EL (cell line): Measurements from ENCODE around the gene FANCM.
"Not testable (repeated sequence)": the region's sequence is repeated elsewhere in the genome, so short reads cannot be mapped to it uniquely, and the experiment has no call there.

ENCODE experiments used
- DNase-seq: peaks from one replicate; pipeline ENCODE4 v3.0.0-alpha.2; 2016

Gene FANCM

GRCh38 chr14:45140661-45141187 is 5.0 kb downstream of the FANCM start:
- no peak for DNase-seq

- DNase-seq: not testable (repeated sequence)
Observed at GRCh38 chr14:45142083-45142482, 6.4 kb downstream of the FANCM start.

GRCh38 chr14:45144658-45145057 is 8.9 kb downstream of the FANCM start:
- DNase-seq: no peak

GRCh38 chr14:45145214-45145613 is 9.5 kb downstream of the FANCM start:
- no peak for DNase-seq

- DNase-seq: no peak
Observed at GRCh38 chr14:45149602-45150001, 13.9 kb downstream of the FANCM start.

- no peak for DNase-seq
Observed at GRCh38 chr14:45150386-45150890, 14.7 kb downstream of the FANCM start.

GRCh38 chr14:45156067-45156466 is 20.3 kb downstream of the FANCM start:
- DNase-seq: no peak

- no peak for DNase-seq
Observed at GRCh38 chr14:45169906-45170305, 34.2 kb downstream of the FANCM start.

- peak; percentile 93 for DNase-seq
Observed at GRCh38 chr14:45177076-45177475, 41.3 kb downstream of the FANCM start.

GRCh38 chr14:45181329-45181728 is 45.6 kb downstream of the FANCM start:
- DNase-seq: peak; percentile 23

GRCh38 chr14:45181806-45182205 is 46.1 kb downstream of the FANCM start:
- DNase-seq: no peak

GRCh38 chr14:45185100-45185814 is 49.5 kb downstream of the FANCM start:
- DNase-seq: peak; percentile 29

- DNase-seq: no peak
Observed at GRCh38 chr14:45194964-45195363, 59.2 kb downstream of the FANCM start.

- DNase-seq: peak; percentile 68
Observed at GRCh38 chr14:45198551-45198950, 62.8 kb downstream of the FANCM start.

GRCh38 chr14:45199230-45199629 is 63.5 kb downstream of the FANCM start:
- DNase-seq: peak; percentile 72

GRCh38 chr14:45201905-45202304 is 66.2 kb downstream of the FANCM start:
- DNase-seq: peak; percentile 38

GRCh38 chr14:45204241-45204640 is 68.5 kb downstream of the FANCM start:
- DNase-seq: no peak

- no peak for DNase-seq
Observed at GRCh38 chr14:45210159-45210558, 74.4 kb downstream of the FANCM start.

- DNase-seq: no peak
Observed at GRCh38 chr14:45211295-45211694, 75.6 kb downstream of the FANCM start.

GRCh38 chr14:45212231-45212630 is 76.5 kb downstream of the FANCM start:
- DNase-seq: no peak

GRCh38 chr14:45213716-45214115 is 78.0 kb downstream of the FANCM start:
- DNase-seq: not testable (repeated sequence)

- not testable (repeated sequence) for DNase-seq
Observed at GRCh38 chr14:45214341-45214740, 78.6 kb downstream of the FANCM start.

GRCh38 chr14:45222485-45223262 is 86.9 kb downstream of the FANCM start:
- no peak for DNase-seq

GRCh38 chr14:45227566-45227965 is 91.8 kb downstream of the FANCM start:
- DNase-seq: no peak
